MM.1S (cell line): ENCODE results near the gene CPEB4.

Experiments used
- DNase-seq: peaks from one replicate; pipeline ENCODE4 v3.0.0-alpha.2; 2015
- H2AFZ ChIP-seq: fragments of 300-600 bp; sonication (generic); 2 replicates; pipeline ENCODE4 v1.6.0; 2016; ENCODE audit warnings: antibody characterized with exemption, low read length
- H3F3A ChIP-seq: fragments of 300-600 bp; sonication (generic); 2 replicates; pipeline ENCODE4 v1.6.1; 2016; ENCODE audit warnings: mild to moderate bottlenecking, antibody characterized with exemption, low read length, moderate library complexity, mixed read lengths; ENCODE audit not compliant: insufficient read depth
- H3K27ac ChIP-seq: fragments of 300-600 bp; sonication (generic); 2 replicates; pipeline ENCODE4 v1.5.1; 2016; ENCODE audit warnings: mild to moderate bottlenecking, low read length
- H3K27me3 ChIP-seq: fragments of 300-600 bp; sonication (generic); replicated peaks from 2 replicates; pipeline ENCODE4 v1.6.0; 2016; ENCODE audit warnings: low read length; ENCODE audit not compliant: insufficient read depth
- H3K36me3 ChIP-seq: fragments of 300-600 bp; sonication (generic); replicated peaks from 2 replicates; pipeline ENCODE4 v1.6.1; 2016; ENCODE audit warnings: mild to moderate bottlenecking, low read length, mixed read lengths; ENCODE audit not compliant: insufficient read depth
- H3K4me1 ChIP-seq: fragments of 300-600 bp; sonication (generic); 2 replicates; pipeline ENCODE4 v1.6.1; 2016; ENCODE audit warnings: low read length, mixed read lengths
- H3K4me2 ChIP-seq: fragments of 300-600 bp; sonication (generic); 2 replicates; pipeline ENCODE4 v1.6.0; 2016; ENCODE audit warnings: low read depth, low read length
- H3K4me3 ChIP-seq: fragments of 300-600 bp; sonication (generic); 2 replicates; pipeline ENCODE4 v1.5.1; 2016; ENCODE audit warnings: low read length, mixed read lengths
- H3K79me2 ChIP-seq: fragments of 300-600 bp; sonication (generic); 2 replicates; pipeline ENCODE4 v1.6.1; 2016; ENCODE audit warnings: mixed run types, low read length, mixed read lengths
- H3K9ac ChIP-seq: fragments of 300-600 bp; sonication (generic); 2 replicates; pipeline ENCODE4 v1.6.1; 2016; ENCODE audit warnings: low read length, mixed read lengths
- H3K9me2 ChIP-seq: fragments of 300-600 bp; sonication (generic); replicated peaks from 2 replicates; pipeline ENCODE4 v1.6.1; 2016; ENCODE audit warnings: mild to moderate bottlenecking, low read length, mixed read lengths; ENCODE audit not compliant: insufficient read depth
- H3K9me3 ChIP-seq: fragments of 300-600 bp; sonication (generic); replicated peaks from 2 replicates; pipeline ENCODE4 v1.6.1; 2016; ENCODE audit warnings: mild to moderate bottlenecking, low read length, mixed read lengths; ENCODE audit not compliant: insufficient read depth
- H4K20me1 ChIP-seq: fragments of 300-600 bp; sonication (generic); 2 replicates; pipeline ENCODE4 v1.6.1; 2016; ENCODE audit warnings: mild to moderate bottlenecking, low read length, moderate library complexity, mixed read lengths; ENCODE audit not compliant: insufficient read depth
- EZH2 ChIP-seq: fragments of 300-600 bp; sonication (generic); optimal IDR thresholded peaks from 2 replicates; pipeline ENCODE3; 2017; ENCODE audit warnings: low read depth, mild to moderate bottlenecking, antibody characterized with exemption, low read length, mixed read lengths
- EZH2phosphoT487 ChIP-seq: fragments of 300-600 bp; sonication (generic); IDR thresholded peaks from 2 replicates; pipeline ENCODE4 v1.6.1; 2018; ENCODE audit warnings: antibody characterized with exemption, low read length
- TF ChIP-seq, protein P1 (sequence below): fragments of 300-600 bp; sonication (generic); IDR thresholded peaks from 2 replicates; pipeline ENCODE4 v1.5.1; 2016; ENCODE audit warnings: antibody characterized with exemption, low read length, mixed read lengths

Gene CPEB4

DNA sequence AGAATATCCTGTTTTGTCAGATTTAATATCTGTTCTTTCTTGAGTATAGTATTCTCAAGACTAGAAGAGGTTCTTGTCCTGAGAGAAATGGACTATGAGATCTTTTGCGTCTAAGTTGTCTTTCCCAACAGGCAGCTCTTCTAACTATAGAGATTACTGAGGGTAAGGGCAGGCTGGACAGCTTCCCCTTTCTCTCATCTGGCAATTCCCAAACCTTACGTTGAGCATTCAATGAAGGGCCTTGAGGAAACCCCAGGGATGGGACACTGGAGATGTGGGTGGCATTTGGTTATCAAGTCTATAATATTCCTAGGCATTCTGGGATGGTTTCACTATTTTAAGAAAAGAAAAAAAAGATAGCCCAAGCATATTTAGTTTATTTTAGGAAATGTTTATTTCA is 72.8 kb downstream of the CPEB4 start:
- Histone ChIP-seq H3F3A (peaks cover 31% of the 10 kb centered on the region), H3K4me3 (no peak overlapping the region), H3K9me2 (no peaks in the 10 kb centered on the region), H3K4me2 (no peak overlapping the region), H3K9me3 (no peaks in the 10 kb centered on the region), H3K4me1 (no peaks in the 10 kb centered on the region), H3K27ac (no peak overlapping the region), H3K36me3 (peaks cover 10% of the 10 kb centered on the region; the same call in 1 of the 2 replicates), H3K79me2 (peaks cover 25% of the 10 kb centered on the region), H3K9ac (no peak overlapping the region), H4K20me1 (no peaks in the 10 kb centered on the region), H2AFZ (no peak overlapping the region), H3K27me3 (no peaks in the 10 kb centered on the region)
- no peak for DNase-seq
- TF ChIP-seq EZH2phosphoT487 (no peak), EZH2 (no peak)
- TF ChIP-seq, protein P1, sequence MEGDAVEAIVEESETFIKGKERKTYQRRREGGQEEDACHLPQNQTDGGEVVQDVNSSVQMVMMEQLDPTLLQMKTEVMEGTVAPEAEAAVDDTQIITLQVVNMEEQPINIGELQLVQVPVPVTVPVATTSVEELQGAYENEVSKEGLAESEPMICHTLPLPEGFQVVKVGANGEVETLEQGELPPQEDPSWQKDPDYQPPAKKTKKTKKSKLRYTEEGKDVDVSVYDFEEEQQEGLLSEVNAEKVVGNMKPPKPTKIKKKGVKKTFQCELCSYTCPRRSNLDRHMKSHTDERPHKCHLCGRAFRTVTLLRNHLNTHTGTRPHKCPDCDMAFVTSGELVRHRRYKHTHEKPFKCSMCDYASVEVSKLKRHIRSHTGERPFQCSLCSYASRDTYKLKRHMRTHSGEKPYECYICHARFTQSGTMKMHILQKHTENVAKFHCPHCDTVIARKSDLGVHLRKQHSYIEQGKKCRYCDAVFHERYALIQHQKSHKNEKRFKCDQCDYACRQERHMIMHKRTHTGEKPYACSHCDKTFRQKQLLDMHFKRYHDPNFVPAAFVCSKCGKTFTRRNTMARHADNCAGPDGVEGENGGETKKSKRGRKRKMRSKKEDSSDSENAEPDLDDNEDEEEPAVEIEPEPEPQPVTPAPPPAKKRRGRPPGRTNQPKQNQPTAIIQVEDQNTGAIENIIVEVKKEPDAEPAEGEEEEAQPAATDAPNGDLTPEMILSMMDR, result no peak

DNA sequence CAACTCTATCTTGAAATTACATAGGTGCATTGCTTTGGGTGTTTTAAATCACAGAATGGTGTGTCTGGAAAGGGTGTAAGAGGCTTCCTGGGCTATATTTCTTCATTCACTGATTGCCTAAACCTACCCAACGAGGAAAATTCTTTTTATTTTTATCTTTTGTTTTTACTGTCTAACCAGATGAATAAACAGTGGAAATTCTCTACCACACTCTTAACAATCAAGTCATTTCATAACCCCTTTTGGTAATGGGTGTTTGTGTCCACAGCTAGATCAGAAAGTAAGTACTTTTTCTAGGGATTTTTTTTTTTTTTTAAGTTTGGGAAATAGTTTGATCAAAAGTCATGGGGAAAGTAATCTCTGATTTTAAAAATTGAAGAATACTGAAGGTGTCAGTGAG is 73.3 kb downstream of the CPEB4 start:
- no peaks in the 10 kb centered on the region for H3K9me3 ChIP-seq
- TF ChIP-seq, protein P1, result no peak
- no peak for TF ChIP-seq EZH2phosphoT487
- TF ChIP-seq EZH2, result no peak
- no peak for DNase-seq
- H3K4me2 ChIP-seq, result no peak overlapping the region
- no peaks in the 10 kb centered on the region for H3K27me3 ChIP-seq
- H3K9me2 ChIP-seq, result no peaks in the 10 kb centered on the region
- H3K36me3 ChIP-seq, result peaks cover 8% of the 10 kb centered on the region; the same call in 1 of the 2 replicates
- no peak overlapping the region for H2AFZ ChIP-seq
- no peak overlapping the region for H3K9ac ChIP-seq
- peaks cover 22% of the 10 kb centered on the region for H3K79me2 ChIP-seq
- no peaks in the 10 kb centered on the region for H3K4me1 ChIP-seq
- peaks cover 31% of the 10 kb centered on the region for H3F3A ChIP-seq
- H4K20me1 ChIP-seq, result no peaks in the 10 kb centered on the region
- H3K4me3 ChIP-seq, result no peak overlapping the region
- no peak overlapping the region for H3K27ac ChIP-seq

DNA sequence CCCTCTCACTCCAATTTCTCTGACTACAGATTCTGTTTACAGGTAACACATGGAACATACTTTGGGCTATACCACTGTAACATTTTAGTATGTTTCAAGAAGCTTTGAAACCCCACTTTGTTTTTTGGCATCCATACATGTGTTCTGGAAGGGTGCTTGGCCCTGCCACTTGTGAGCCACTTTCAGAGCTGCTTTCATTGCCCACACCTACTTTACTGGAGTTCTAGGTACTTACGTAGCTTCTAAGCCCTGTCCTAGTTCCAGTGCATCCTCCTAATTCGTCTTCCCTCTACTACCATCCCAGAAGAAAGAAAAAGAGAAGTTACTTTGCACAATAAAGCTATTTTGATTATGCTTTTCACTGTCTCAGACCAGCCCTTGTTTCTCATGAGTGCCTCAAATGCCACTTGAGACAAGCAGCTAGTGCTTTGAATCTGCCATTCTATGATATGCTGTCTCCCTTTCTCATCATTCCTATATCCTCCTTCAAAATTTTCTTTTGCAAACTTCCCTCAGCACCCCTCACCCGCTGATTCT is 74.4 kb downstream of the CPEB4 start:
- H3K9me2 ChIP-seq, result no peaks in the 10 kb centered on the region
- no peak overlapping the region for H3K9ac ChIP-seq
- no peak for DNase-seq
- H3K27me3 ChIP-seq, result no peaks in the 10 kb centered on the region
- H2AFZ ChIP-seq, result no peak overlapping the region
- no peak for TF ChIP-seq EZH2
- TF ChIP-seq, protein P1, result no peak
- TF ChIP-seq EZH2phosphoT487, result no peak
- H3K27ac ChIP-seq, result no peak overlapping the region
- H3K9me3 ChIP-seq, result no peaks in the 10 kb centered on the region
- H3K79me2 ChIP-seq, result peaks cover 14% of the 10 kb centered on the region
- no peaks in the 10 kb centered on the region for H4K20me1 ChIP-seq
- no peak overlapping the region for H3K4me2 ChIP-seq
- H3F3A ChIP-seq, result peaks cover 28% of the 10 kb centered on the region
- no peak overlapping the region for H3K4me3 ChIP-seq
- H3K36me3 ChIP-seq, result peaks cover 6% of the 10 kb centered on the region; the same call in 1 of the 2 replicates
- H3K4me1 ChIP-seq, result no peaks in the 10 kb centered on the region
